GM12878 (cell line): ENCODE measurements around the gene CFAP99. TPM values are rescaled to one million over a fixed set of nuclear protein-coding genes. Genes with fewer than 3 reads are reported as not detected.
A peak's percentile ranks its signal among the peaks of the same experiment; 100 is the strongest.

ENCODE experiments used
- ATAC-seq: fragments of 200-7000 bp; cut with Tn5 transposase; 3 replicates; pipeline ENCODE4 v1.9.1; 2020; ENCODE audit warnings: mild to moderate bottlenecking, moderate library complexity
- BruUV-seq: library from RNA; stranded (reverse); fragments of 400-500 nt; replicated peaks from 2 replicates; lab custom pipeline; 2021; lab: Mats Ljungman, UMichigan
- CTCF ChIA-PET: fragments of 300-600 bp; sonication (Branson Sonifier 250); formaldehyde crosslinking; extraction: SDS; loops from one replicate; lab custom pipeline; 2021; ENCODE audit warnings: inconsistent platforms; lab: Yijun Ruan, JAX
- POLR2A ChIA-PET: fragments of 350-600 bp; formaldehyde crosslinking; extraction: SDS; loops from one replicate; lab custom pipeline; 2021; ENCODE audit warnings: inconsistent platforms; lab: Charles Lee
- RAD21 ChIA-PET: fragments of 300-600 bp; sonication (Branson Sonifier 250); formaldehyde crosslinking; loops from one replicate; lab custom pipeline; 2023; ENCODE audit warnings: antibody characterized with exemption; ENCODE audit not compliant: unreplicated experiment; lab: Charles Lee
- SMC1A ChIA-PET: fragments of 300-600 bp; sonication (Branson Sonifier 250); formaldehyde crosslinking; loops from one replicate; lab custom pipeline; 2023; ENCODE audit not compliant: unreplicated experiment, uncharacterized antibody; lab: Charles Lee
- DNase-seq: peaks from one replicate; pipeline ENCODE4 v3.0.0-alpha.2; 2011; ENCODE audit warnings: low read depth, low spot score
- FAIRE-seq: peaks from 3 replicates; lab custom pipeline; 2011; peaks lifted over from hg19 to GRCh38; lab: Jason Lieb, UNC
- H2AFZ ChIP-seq: 2 replicates; pipeline ENCODE4 v1.6.0; 2011; ENCODE audit warnings: low read depth, low read length, control low read depth; ENCODE audit not compliant: control insufficient read depth
- H3K27ac ChIP-seq: 2 replicates; pipeline ENCODE4 v1.5.1; 2011; ENCODE audit warnings: control low read depth; ENCODE audit not compliant: control insufficient read depth, insufficient read depth
- H3K27me3 ChIP-seq, 2 experiments: replicated peaks in 1 of 2; 2 replicates each; pipeline versions ENCODE4 v1.6.0 to v1.6.1; 2011; ENCODE audit warnings: low read length in 1 of 2; ENCODE audit not compliant: control insufficient read depth in 2 of 2, insufficient read depth in 2 of 2
- H3K36me3 ChIP-seq, 2 experiments: 2 replicates each; pipeline ENCODE4 v1.5.1; 2011; ENCODE audit warnings: low read length in 1 of 2; ENCODE audit not compliant: control insufficient read depth in 2 of 2, insufficient read depth in 2 of 2
- H3K4me1 ChIP-seq: 2 replicates; pipeline ENCODE4 v1.6.1; 2011; ENCODE audit warnings: mild to moderate bottlenecking, low read length, moderate library complexity, mixed read lengths; ENCODE audit not compliant: control insufficient read depth, insufficient read depth
- H3K4me2 ChIP-seq: 2 replicates; pipeline ENCODE4 v1.6.0; 2011; ENCODE audit warnings: control low read depth; ENCODE audit not compliant: control insufficient read depth, insufficient read depth
- H3K4me3 ChIP-seq: fragments of 200-600 bp; sonication (generic); 2 replicates; pipeline ENCODE4 v1.5.1; 2016
- H3K79me2 ChIP-seq: 2 replicates; pipeline ENCODE4 v1.6.0; 2011; ENCODE audit warnings: low read length; ENCODE audit not compliant: control insufficient read depth, insufficient read depth
- H3K9ac ChIP-seq: 2 replicates; pipeline ENCODE4 v1.8.0; 2011; ENCODE audit warnings: low read length, control low read depth, mixed read lengths; ENCODE audit not compliant: control insufficient read depth, insufficient read depth
- H3K9me3 ChIP-seq: replicated peaks from 3 replicates; pipeline ENCODE4 v1.5.1; 2011; ENCODE audit warnings: mild to moderate bottlenecking, low read length; ENCODE audit not compliant: control insufficient read depth, insufficient read depth
- H4K20me1 ChIP-seq: 2 replicates; pipeline ENCODE4 v1.6.0; 2011; ENCODE audit not compliant: control insufficient read depth, insufficient read depth
- CHD2 ChIP-seq: IDR thresholded peaks from 2 replicates; pipeline ENCODE4 v1.6.1; 2011; ENCODE audit warnings: low read depth, low read length, improper control_type of control experiment, borderline replicate concordance
- GATAD2B ChIP-seq: fragments of 450-650 bp; conservative IDR thresholded peaks from 2 replicates; pipeline ENCODE4 v1.6.1; 2017; ENCODE audit warnings: low read depth, mild to moderate bottlenecking, moderate library complexity
- HSF1 ChIP-seq: fragments of 150-350 bp; IDR thresholded peaks from 2 replicates; pipeline ENCODE4 v1.6.1; 2014; ENCODE audit warnings: mild to moderate bottlenecking, low read depth, low read length
- IKZF2 ChIP-seq, 2 experiments: fragments of 450-650 bp; IDR thresholded peaks; 2 replicates each; pipeline ENCODE4 v1.6.1; 2017; ENCODE audit warnings: mild to moderate bottlenecking in 2 of 2, moderate library complexity in 2 of 2
- NFYA ChIP-seq: IDR thresholded peaks from 2 replicates; pipeline ENCODE4 v1.6.1; 2011; ENCODE audit warnings: low read depth, mild to moderate bottlenecking, low read length, improper control_type of control experiment, borderline replicate concordance
- NKRF ChIP-seq: fragments of 450-650 bp; conservative IDR thresholded peaks from 2 replicates; pipeline ENCODE4 v1.6.1; 2017; ENCODE audit warnings: mild to moderate bottlenecking, moderate library complexity
- PML ChIP-seq: IDR thresholded peaks from 2 replicates; pipeline ENCODE4 v1.6.1; 2012; ENCODE audit warnings: low read length, inconsistent platforms
- POLR2AphosphoS5 ChIP-seq: IDR thresholded peaks from 2 replicates; pipeline ENCODE4 v1.6.1; 2011; ENCODE audit warnings: mild to moderate bottlenecking, low read length, inconsistent platforms
- PRDM15 ChIP-seq: fragments of 450-650 bp; formaldehyde crosslinking; IDR thresholded peaks from 2 replicates; pipeline ENCODE4 v1.4.0; 2020; ENCODE audit warnings: mild to moderate bottlenecking, moderate library complexity
- RUNX3 ChIP-seq: IDR thresholded peaks from 2 replicates; pipeline ENCODE4 v1.6.1; 2012; ENCODE audit warnings: low read length, inconsistent platforms
- SIN3A ChIP-seq: IDR thresholded peaks from 2 replicates; pipeline ENCODE4 v1.6.1; 2012; ENCODE audit warnings: low read depth, low read length, improper control_type of control experiment
- SUZ12 ChIP-seq: fragments of 200-600 bp; sonication (generic); IDR thresholded peaks from one replicate; pipeline ENCODE4 v1.6.1; 2018; ENCODE audit warnings: antibody characterized with exemption, mild to moderate bottlenecking; ENCODE audit not compliant: unreplicated experiment
- TARDBP ChIP-seq: IDR thresholded peaks from 2 replicates; pipeline ENCODE4 v1.6.1; 2016; ENCODE audit warnings: borderline replicate concordance
- ZNF384 ChIP-seq: IDR thresholded peaks from 2 replicates; pipeline ENCODE4 v1.6.1; 2012; ENCODE audit warnings: low read depth, mild to moderate bottlenecking, low read length, improper control_type of control experiment, borderline replicate concordance
- WGBS: methylation state at CpG from one replicate; pipeline ENCODE4 v1.1.6; 2016; ENCODE audit warnings: low lambda C conversion rate; ENCODE audit not compliant: insufficient replicate concordance, insufficient coverage; ENCODE audit errors: missing lambda C conversion rate; 5-methylcytosine and 5-hydroxymethylcytosine counted together
- in situ Hi-C: fragments of 300-500 bp; cut with MboI; formaldehyde crosslinking; loops from 9 replicates; pipeline ENCODE4 v1.14.3; 2018; ENCODE audit warnings: mixed read lengths
- intact Hi-C: fragments of 100-400 bp; cut with micrococcal nuclease; formaldehyde crosslinking; loops from one replicate; pipeline ENCODE4 v1.14.2; 2022; ENCODE audit not compliant: unreplicated experiment
- polyA plus RNA-seq, 11 experiments: library from polyadenylated mRNA; depleted of rRNA in 4 of 11; unstranded in 6 of 11; stranded (reverse) in 5 of 11; fragments of >200 nt; fragmentation: Nextera tagmentation in 4 of 11; fragmentation: Illumina TruSeq in 1 of 11; extraction: Ambion mirVana in 4 of 11; extraction: Trizol in 1 of 11; gene quantifications; 1 replicate in 1 of 11; 2 replicates in 10 of 11; pipeline versions ENCODE4 v1.2.1 to v1.2.3, GENCODE V29; 2011 to 2016; ENCODE audit warnings: inconsistent platforms in 2 of 11, missing spikeins in 2 of 11, low read depth in 1 of 11
- total RNA-seq, 4 experiments: library from RNA; depleted of rRNA in 3 of 4; stranded (reverse); fragments of >200 nt in 3 of 4; fragmentation: Illumina TruSeq in 1 of 4; extraction: Trizol in 1 of 4; gene quantifications; 2 replicates each; pipeline versions ENCODE4 v1.2.1 to v1.2.3, GENCODE V29; 2013 to 2021

The CFAP99 gene
- total and polyA plus RNA-seq, 10 of the 15 experiments (the other 5 are each of a cell fraction or from before 2014, with no cell fraction given) = not detected

GRCh38 chr4:2492970-2493369, 74.2 kb downstream of the CFAP99 start (continued):
- TF ChIP-seq PRDM15 (CRISPR knock-in tag) (no peak), NFYA (no peak), SIN3A (no peak), ZNF384 (no peak), SUZ12 (no peak), GATAD2B (no peak)

- DNase-seq (no peak), FAIRE-seq (no peak), ATAC-seq (peak; percentile 14; the same call in 2 of the 3 replicates)
- intact Hi-C loops = no loop called here
- Histone ChIP-seq H3K4me3 (no peak overlapping the region), H3K9ac (no peak overlapping the region), H3K4me2 (no peak overlapping the region), H3K79me2 (peaks cover 45% of the 10 kb centered on the region), H3K4me1 (peaks cover 30% of the 10 kb centered on the region), H2AFZ (no peak overlapping the region), H3K9me3 (no peaks in the 10 kb centered on the region; the same call in 2 of the 3 replicates), H3K27me3 (no peaks in the 10 kb centered on the region), H4K20me1 (peaks cover 9% of the 10 kb centered on the region), H3K27ac (peak overlapping the region; percentile 37; the same call in 1 of the 2 replicates), H3K36me3 (peaks cover 31 to 61% of the 10 kb centered on the region in 2 experiments)
- ChIA-PET RAD21 (interaction anchor here (0.7 to 3.8 kb wide), 4 partner anchors 11 to 41 kb away, joined by 3 to 51 read pairs (median 5); partner anchors contain the start of gene RNF4), CTCF (interaction anchor here (1.0 to 2.7 kb wide), 3 partner anchors 10 to 29 kb away, joined by 3 to 9 read pairs (median 4); no protein-coding TSS in a partner anchor), POLR2A (interaction anchor here (0.7 to 2.4 kb wide), 7 partner anchors 8 to 41 kb away, joined by 3 to 13 read pairs (median 5); partner anchors contain the start of gene RNF4), SMC1A (interaction anchor here (2.2 to 3.0 kb wide), 2 partner anchors 11 to 26 kb away, joined by 16 to 17 read pairs; partner anchors contain the start of gene RNF4)
- in situ Hi-C loops = no loop called here
- WGBS = 20% methylated on average over 3 of the region's 3 CpGs
- BruUV-seq = no TSS peak
- TF ChIP-seq RUNX3 (no peak), POLR2AphosphoS5 (0 out of 2 replicates have a peak, but pooled peaks have one; percentile 28), PML (no peak), NKRF (no peak), CHD2 (no peak), TARDBP (no peak), HSF1 (no peak), IKZF2 (IDR thresholded peaks at IDR 0.05) (no peak)
Observed at GRCh38 chr4:2494992-2495391, 76.2 kb downstream of the CFAP99 start.
